ENCODE measurements around the gene CCL26. TPM values are rescaled to one million over a fixed set of nuclear protein-coding genes. Genes with fewer than 3 reads are reported as not detected.
A peak's percentile ranks its signal among the peaks of the same experiment; 100 is the strongest.

The CCL26 gene
- total RNA-seq, 1 donor from 2014 or later: 1.2 TPM

DNA sequence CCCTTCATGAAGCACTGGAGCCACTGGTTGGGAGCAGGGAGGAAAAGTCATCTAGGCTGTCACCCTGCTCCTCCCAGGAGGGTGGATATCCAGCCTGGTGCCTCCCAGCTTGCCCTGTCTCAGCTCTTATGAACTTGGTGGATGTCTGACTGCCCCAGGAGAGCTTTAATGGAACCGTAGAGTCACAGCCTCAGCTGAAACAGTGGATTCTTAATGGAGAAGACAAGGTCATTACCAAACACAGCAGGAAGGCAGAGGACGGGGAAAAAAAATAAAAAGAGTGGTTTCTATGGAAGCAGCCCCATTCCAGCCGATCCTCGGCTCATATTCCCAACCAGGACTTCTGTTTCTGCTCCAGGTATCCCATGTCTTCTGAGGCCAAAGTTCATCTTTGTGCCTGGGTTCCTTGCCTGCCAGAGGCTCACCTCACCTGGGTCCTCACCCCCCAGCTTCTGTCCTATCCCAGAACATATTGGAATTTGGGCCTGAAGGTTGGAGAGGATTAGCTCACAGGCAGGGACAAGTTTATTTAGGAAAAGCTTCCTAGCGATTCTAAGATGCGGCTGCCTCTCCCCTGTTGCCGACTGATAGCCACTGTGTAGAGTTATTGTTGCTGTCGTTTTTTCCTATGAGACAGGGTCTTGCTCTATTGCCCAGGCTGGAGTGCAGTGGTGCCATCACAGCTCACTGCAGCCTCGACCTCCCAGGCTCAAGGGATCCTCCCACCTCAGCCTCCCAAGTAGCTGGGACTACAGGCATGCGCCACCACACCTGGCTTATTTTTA, 15.6 kb downstream of the CCL26 start:
- intact Hi-C loops (cut with DNase I): no loop called here
- no peaks in the 10 kb centered on the region for H3K9me3 ChIP-seq
- no peak overlapping the region for H3K27ac ChIP-seq
- TF ChIP-seq, protein P1, sequence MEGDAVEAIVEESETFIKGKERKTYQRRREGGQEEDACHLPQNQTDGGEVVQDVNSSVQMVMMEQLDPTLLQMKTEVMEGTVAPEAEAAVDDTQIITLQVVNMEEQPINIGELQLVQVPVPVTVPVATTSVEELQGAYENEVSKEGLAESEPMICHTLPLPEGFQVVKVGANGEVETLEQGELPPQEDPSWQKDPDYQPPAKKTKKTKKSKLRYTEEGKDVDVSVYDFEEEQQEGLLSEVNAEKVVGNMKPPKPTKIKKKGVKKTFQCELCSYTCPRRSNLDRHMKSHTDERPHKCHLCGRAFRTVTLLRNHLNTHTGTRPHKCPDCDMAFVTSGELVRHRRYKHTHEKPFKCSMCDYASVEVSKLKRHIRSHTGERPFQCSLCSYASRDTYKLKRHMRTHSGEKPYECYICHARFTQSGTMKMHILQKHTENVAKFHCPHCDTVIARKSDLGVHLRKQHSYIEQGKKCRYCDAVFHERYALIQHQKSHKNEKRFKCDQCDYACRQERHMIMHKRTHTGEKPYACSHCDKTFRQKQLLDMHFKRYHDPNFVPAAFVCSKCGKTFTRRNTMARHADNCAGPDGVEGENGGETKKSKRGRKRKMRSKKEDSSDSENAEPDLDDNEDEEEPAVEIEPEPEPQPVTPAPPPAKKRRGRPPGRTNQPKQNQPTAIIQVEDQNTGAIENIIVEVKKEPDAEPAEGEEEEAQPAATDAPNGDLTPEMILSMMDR (IDR thresholded peaks at IDR 0.05): no peak
- no peak for DNase-seq
- no peaks in the 10 kb centered on the region for H3K36me3 ChIP-seq
- no peaks in the 10 kb centered on the region for H3K4me1 ChIP-seq
- H3K27me3 ChIP-seq: no peaks in the 10 kb centered on the region
- no peak for ATAC-seq
- H3K4me3 ChIP-seq: no peak overlapping the region

DNA sequence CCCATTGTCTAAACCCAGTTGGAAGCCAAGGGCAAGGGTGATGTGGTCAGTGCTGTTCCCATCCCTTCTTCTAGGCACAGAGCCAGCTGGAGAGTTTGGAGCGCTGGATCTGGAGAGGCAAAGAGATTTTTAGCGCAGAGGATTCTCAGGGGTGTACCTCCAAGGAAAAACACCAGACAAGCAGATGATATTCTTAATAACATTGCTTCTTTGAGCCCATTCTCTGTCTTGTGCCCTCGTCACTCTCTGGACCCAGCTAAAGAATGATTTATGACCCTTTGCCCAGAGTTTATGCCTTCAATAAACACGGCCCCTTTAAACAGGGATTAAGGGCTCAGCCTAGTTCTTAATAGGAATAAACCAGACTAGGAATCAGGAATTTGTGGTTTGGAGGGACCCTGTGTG, 28.6 kb downstream of the CCL26 start:
- Histone ChIP-seq H3K36me3 (no peaks in the 10 kb centered on the region), H3K27ac (no peak overlapping the region), H3K9me3 (no peaks in the 10 kb centered on the region), H3K27me3 (no peaks in the 10 kb centered on the region), H3K4me1 (peaks cover 11% of the 10 kb centered on the region), H3K4me3 (no peak overlapping the region)
- TF ChIP-seq, protein P1 (IDR thresholded peaks at IDR 0.05): no peak
- no peak for DNase-seq
- intact Hi-C loops (cut with DNase I): no loop called here
- no peak for ATAC-seq

- TF ChIP-seq, protein P1 (IDR thresholded peaks at IDR 0.05): no peak
- H3K9me3 ChIP-seq: no peaks in the 10 kb centered on the region
- H3K4me1 ChIP-seq: peaks cover 22% of the 10 kb centered on the region
- H3K27ac ChIP-seq: peak overlapping the region; percentile 4
- ATAC-seq (no peak), DNase-seq (peak; percentile 75)
- no peaks in the 10 kb centered on the region for H3K36me3 ChIP-seq
- intact Hi-C loops (cut with DNase I): no loop called here
- no peaks in the 10 kb centered on the region for H3K27me3 ChIP-seq
- no peak overlapping the region for H3K4me3 ChIP-seq
Observed at GRCh38 chr7:75740846-75741497, 31.0 kb downstream of the CCL26 start.

DNA sequence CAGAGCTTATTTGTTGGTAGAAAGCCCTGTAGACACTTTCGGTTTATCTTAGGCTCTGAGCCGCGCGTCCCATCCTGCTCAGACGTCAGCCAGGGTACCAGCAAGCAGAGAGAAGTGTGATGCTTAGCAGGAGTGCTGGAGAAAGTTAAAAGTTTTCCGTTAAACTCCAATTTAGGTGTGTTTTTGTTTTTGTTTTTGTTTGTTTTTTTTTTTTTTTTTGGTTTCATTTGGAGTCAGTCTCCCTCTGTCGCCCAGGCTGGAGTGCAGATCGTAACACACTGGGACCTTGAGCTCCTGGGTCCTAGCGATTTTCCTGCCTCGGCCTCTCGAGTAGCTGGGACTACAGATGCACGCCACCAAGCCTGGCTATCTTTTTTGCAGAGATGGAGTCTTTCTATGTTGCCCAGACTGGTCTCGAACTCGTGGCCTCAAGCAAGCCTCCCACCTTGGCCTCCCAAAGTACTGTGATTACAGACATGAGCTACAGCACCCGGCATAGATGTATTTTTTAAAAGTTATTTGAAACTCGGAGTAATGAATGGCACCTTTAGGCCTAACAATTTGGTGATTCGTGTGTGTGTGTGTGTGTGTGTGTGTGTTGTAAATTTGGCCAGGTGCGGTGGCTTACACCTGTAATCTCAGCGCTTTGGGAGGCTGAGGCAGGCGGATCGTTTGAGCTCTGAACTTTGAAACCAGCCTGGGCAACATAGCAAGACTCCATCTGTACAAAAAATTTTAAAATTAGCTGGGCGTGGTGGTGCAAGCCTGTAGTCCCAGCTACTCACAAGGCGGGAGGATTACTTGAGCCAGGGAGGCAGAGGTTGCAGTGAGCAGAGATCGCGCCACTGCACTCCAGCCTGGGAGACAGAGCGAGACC, 32.0 kb downstream of the CCL26 start:
- Histone ChIP-seq H3K27ac (peak overlapping the region; percentile 86), H3K4me3 (peak overlapping the region; percentile 91), H3K9me3 (no peaks in the 10 kb centered on the region), H3K27me3 (no peaks in the 10 kb centered on the region), H3K36me3 (no peaks in the 10 kb centered on the region), H3K4me1 (peaks cover 22% of the 10 kb centered on the region)
- ATAC-seq: no peak
- TF ChIP-seq, protein P1 (IDR thresholded peaks at IDR 0.05): no peak
- intact Hi-C loops (cut with DNase I): no loop called here
- DNase-seq: no peak

GRCh38 chr7:75738975-75739795, 32.8 kb downstream of the CCL26 start:
- DNase-seq: peak; percentile 100
- Histone ChIP-seq H3K9me3 (no peaks in the 10 kb centered on the region), H3K4me3 (peak overlapping the region; percentile 91), H3K36me3 (no peaks in the 10 kb centered on the region), H3K4me1 (peaks cover 22% of the 10 kb centered on the region), H3K27me3 (no peaks in the 10 kb centered on the region), H3K27ac (peak overlapping the region; percentile 86)
- intact Hi-C loops (cut with DNase I): no loop called here
- TF ChIP-seq, protein P1 (IDR thresholded peaks at IDR 0.05): no peak
- peak; percentile 97 for ATAC-seq

All from upper lobe of right lung (tissue), 1 donor.